Mesodermal cell (in vitro differentiated cells): ENCODE data around the gene POU6F2.

Source experiments
- H3K27ac ChIP-seq: 2 replicates; pipeline ENCODE4 v1.7.0; 2013; ENCODE audit warnings: mild to moderate bottlenecking, low read depth, low read length, moderate library complexity; ENCODE audit not compliant: severe bottlenecking
- H3K36me3 ChIP-seq: 2 replicates; pipeline ENCODE4 v1.7.1; 2013; ENCODE audit warnings: mild to moderate bottlenecking, low read length, moderate library complexity; ENCODE audit not compliant: control insufficient read depth, insufficient read depth
- H3K4me1 ChIP-seq: one replicate; pipeline ENCODE4 v1.7.1; 2013; ENCODE audit warnings: mild to moderate bottlenecking, low read length; ENCODE audit not compliant: insufficient read depth, control insufficient read depth, poor library complexity, severe bottlenecking
- H3K4me3 ChIP-seq: 2 replicates; pipeline ENCODE4 v1.7.0; 2013; ENCODE audit warnings: low read length, control low read depth, mild to moderate bottlenecking; ENCODE audit not compliant: insufficient read depth, poor library complexity, severe bottlenecking; ENCODE audit errors: extremely low read depth
- H3K9me3 ChIP-seq: 2 replicates; pipeline ENCODE4 v1.7.1; 2013; ENCODE audit warnings: mild to moderate bottlenecking, low read length, moderate library complexity; ENCODE audit not compliant: control insufficient read depth
- WGBS, 2 experiments: methylation state at CpG; one replicate each; pipeline ENCODE4 v1.1.5; 2013; ENCODE audit warnings: missing lambda C conversion rate in 2 of 2; ENCODE audit not compliant: insufficient coverage in 2 of 2; 5-methylcytosine and 5-hydroxymethylcytosine counted together

Gene POU6F2

GRCh38 chr7:39295796-39296195, 318.1 kb downstream of the POU6F2 start:
- no peak overlapping the region for H3K4me3 ChIP-seq
- H3K36me3 ChIP-seq = no peaks in the 10 kb centered on the region
- H3K27ac ChIP-seq = no peak overlapping the region
- no peaks in the 10 kb centered on the region for H3K9me3 ChIP-seq
- H3K4me1 ChIP-seq = no peaks in the 10 kb centered on the region

DNA sequence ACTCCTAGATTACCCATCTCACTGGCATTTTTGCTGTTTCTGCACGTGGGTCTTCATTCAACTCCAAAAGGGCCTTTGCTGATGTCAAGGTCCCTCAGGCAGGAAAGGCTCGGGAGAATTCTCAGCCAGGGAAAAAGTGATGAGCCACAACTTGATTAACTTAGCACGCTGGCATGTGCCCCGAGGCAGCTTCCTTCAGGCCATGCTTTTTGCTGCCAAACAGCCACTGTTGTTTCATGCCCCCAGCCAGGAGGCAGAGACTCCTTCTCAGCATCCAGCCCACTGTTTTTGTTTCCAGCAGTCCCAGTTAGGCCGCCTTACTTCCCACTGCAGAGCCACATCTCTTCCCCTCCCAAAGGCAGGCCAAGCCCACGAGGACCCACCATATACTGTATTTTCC, 322.0 kb downstream of the POU6F2 start:
- 75 to 82% methylated on average over 5 to 6 of the region's 6 CpGs for WGBS, 2 experiments
- H3K4me3 ChIP-seq = no peak overlapping the region

GRCh38 chr7:39300276-39300675, 322.6 kb downstream of the POU6F2 start:
- H3K9me3 ChIP-seq = no peaks in the 10 kb centered on the region
- WGBS, 2 experiments = 79 to 85% methylated on average over 7 to 8 of the region's 8 CpGs
- H3K4me1 ChIP-seq = no peaks in the 10 kb centered on the region
- no peak overlapping the region for H3K27ac ChIP-seq
- no peak overlapping the region for H3K4me3 ChIP-seq
- no peaks in the 10 kb centered on the region for H3K36me3 ChIP-seq

More for the DNA sequence above, 322.0 kb downstream of the POU6F2 start:
- no peak overlapping the region for H3K27ac ChIP-seq
- H3K9me3 ChIP-seq = no peaks in the 10 kb centered on the region
- H3K36me3 ChIP-seq = no peaks in the 10 kb centered on the region
- no peaks in the 10 kb centered on the region for H3K4me1 ChIP-seq

- H3K9me3 ChIP-seq = no peaks in the 10 kb centered on the region
- H3K4me1 ChIP-seq = no peaks in the 10 kb centered on the region
- H3K36me3 ChIP-seq = no peaks in the 10 kb centered on the region
- no peak overlapping the region for H3K27ac ChIP-seq
- H3K4me3 ChIP-seq = no peak overlapping the region
These were observed 323.8 kb downstream of the POU6F2 start for GRCh38 chr7:39301543-39301942.

DNA sequence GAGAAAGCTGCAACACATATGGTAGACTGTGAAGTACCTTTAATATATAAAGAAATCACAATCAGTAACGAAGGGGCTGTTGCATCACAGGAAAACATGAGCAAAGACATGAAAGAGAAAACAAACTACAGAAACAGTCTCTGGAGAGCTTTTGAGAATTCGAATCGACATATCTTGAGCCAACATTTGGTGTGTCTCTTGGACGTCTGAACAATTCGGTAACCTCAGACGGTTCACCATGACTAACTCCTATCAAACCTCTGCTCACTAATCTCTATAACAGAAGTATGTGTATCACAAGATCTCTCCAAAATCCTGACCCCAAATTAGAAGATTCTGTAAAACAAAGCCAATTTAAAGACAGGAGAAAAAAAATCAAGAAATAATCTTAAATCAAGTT, 326.5 kb downstream of the POU6F2 start:
- Histone ChIP-seq H3K4me1 (no peaks in the 10 kb centered on the region), H3K36me3 (no peaks in the 10 kb centered on the region), H3K4me3 (no peak overlapping the region), H3K27ac (no peak overlapping the region), H3K9me3 (no peaks in the 10 kb centered on the region)
- WGBS, 2 experiments = 87 to 89% methylated on average over 3 to 5 of the region's 6 CpGs

GRCh38 chr7:39304668-39305405, 327.1 kb downstream of the POU6F2 start:
- Histone ChIP-seq H3K36me3 (no peaks in the 10 kb centered on the region), H3K9me3 (no peaks in the 10 kb centered on the region), H3K4me1 (no peaks in the 10 kb centered on the region), H3K4me3 (no peak overlapping the region), H3K27ac (no peak overlapping the region)
- WGBS, 2 experiments = 71 to 93% methylated on average over 1 to 2 of the region's 3 CpGs

DNA sequence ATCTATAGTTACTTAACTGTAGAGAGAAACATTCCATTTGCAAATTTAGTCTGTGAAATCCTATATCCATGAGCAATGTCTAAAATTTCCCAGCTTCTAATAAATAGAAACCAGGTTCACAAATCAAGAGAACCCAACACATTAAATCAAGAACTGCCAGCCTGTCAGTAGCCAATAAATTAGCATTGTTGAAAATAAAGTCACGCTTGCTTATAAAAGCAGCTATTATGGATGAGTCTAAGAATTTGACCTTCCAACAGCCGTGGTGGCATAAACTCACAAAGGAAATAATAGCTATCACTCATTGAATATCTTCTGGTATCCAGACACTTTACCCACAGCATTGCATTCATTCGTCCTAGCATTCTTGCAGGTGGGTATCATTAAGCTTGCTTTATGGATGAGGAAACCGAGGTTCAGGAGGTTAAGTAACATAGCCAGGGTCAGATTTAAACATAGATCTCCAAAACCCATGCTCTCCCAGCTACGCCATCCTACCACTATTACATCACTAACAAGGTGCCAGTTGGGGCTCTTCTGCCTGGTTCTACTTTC, 328.4 kb downstream of the POU6F2 start:
- no peaks in the 10 kb centered on the region for H3K9me3 ChIP-seq
- WGBS, 2 experiments = 86 to 100% methylated on average over 1 to 2 of the region's 5 CpGs

GRCh38 chr7:39310699-39311098, 333.0 kb downstream of the POU6F2 start:
- Histone ChIP-seq H3K4me1 (peaks cover 5% of the 10 kb centered on the region), H3K9me3 (no peaks in the 10 kb centered on the region), H3K36me3 (no peaks in the 10 kb centered on the region), H3K27ac (no peak overlapping the region), H3K4me3 (no peak overlapping the region)
- 43 to 47% methylated on average over 6 of the region's 8 CpGs for WGBS, 2 experiments

More for the DNA sequence above, 328.4 kb downstream of the POU6F2 start:
- H3K4me1 ChIP-seq = peaks cover 5% of the 10 kb centered on the region
- no peak overlapping the region for H3K4me3 ChIP-seq
- no peak overlapping the region for H3K27ac ChIP-seq
- no peaks in the 10 kb centered on the region for H3K36me3 ChIP-seq

DNA sequence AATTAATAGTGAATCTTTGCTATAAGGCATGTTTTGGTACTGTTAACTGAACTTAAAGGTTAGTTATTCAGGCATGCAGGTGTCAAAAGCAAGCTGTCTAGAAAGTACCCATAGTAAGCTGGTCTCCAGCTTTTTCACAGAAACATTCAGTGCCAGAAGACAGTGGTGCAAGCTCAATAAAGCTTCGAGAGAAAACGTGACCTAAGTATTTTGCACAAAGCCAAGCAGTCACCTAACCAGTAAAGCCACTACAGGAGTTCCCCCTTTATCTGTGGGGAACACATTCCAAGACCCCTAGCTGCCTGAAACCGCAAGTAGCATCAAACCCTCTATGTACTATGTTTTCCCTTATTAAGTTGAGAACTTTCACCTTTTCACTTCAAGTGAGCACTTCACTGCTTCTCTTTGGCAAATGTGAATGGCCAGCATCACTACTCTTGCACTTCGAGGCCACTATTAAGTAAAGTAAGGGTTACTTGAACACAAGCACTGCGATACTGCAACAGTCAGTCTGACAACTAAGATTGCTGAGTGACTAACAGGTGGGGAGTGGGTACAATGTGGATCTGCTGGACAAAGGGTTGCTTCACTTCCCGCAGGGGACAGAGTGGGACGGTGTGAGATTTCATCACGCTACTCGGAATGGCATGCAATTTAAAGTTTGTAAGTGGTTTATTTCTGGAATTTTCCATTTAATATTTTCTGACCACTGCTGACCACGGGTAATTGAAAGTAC, 334.7 kb downstream of the POU6F2 start:
- Histone ChIP-seq H3K36me3 (no peaks in the 10 kb centered on the region), H3K27ac (no peak overlapping the region), H3K4me1 (peaks cover 5% of the 10 kb centered on the region), H3K4me3 (no peak overlapping the region), H3K9me3 (no peaks in the 10 kb centered on the region)
- 78 to 82% methylated on average over 5 to 10 of the region's 10 CpGs for WGBS, 2 experiments

DNA sequence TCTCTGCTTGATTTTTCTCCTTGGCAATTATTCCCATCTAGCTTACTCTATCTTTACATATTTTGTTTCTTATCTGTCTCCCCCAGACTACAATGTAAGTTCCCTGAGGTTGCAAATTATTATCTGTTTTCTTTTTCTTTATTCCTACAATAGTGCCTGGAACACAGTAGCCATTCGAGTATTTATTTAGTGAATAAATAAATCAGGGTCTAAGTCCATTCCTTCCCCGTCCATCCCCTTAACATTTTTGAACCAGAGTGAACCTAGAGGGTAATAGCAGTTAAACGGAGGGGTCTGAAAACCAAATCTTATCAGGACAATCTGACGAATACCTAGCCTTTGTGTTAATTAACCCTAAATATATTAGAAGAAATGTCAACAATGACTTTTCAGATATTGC, 335.7 kb downstream of the POU6F2 start:
- Histone ChIP-seq H3K4me1 (peaks cover 5% of the 10 kb centered on the region), H3K36me3 (no peaks in the 10 kb centered on the region), H3K9me3 (no peaks in the 10 kb centered on the region), H3K27ac (no peak overlapping the region), H3K4me3 (no peak overlapping the region)
- 80% methylated on average over 1 of the region's 4 CpGs; no CpG with 5 or more reads in 1 of the 2 experiments for WGBS, 2 experiments

GRCh38 chr7:39313974-39314373, 336.3 kb downstream of the POU6F2 start:
- H3K27ac ChIP-seq = no peak overlapping the region
- WGBS, 2 experiments = 75 to 87% methylated on average over 3 to 4 of the region's 6 CpGs
- peaks cover 5% of the 10 kb centered on the region for H3K4me1 ChIP-seq
- no peaks in the 10 kb centered on the region for H3K36me3 ChIP-seq
- H3K9me3 ChIP-seq = no peaks in the 10 kb centered on the region
- H3K4me3 ChIP-seq = no peak overlapping the region
